GM23338 (cell line): ENCODE results near the gene SPDL1. TPM values are rescaled to one million over a fixed set of nuclear protein-coding genes. Genes with fewer than 3 reads are reported as not detected.

Experiments
- ATAC-seq: fragments of 200-7000 bp; cut with Tn5 transposase; 3 replicates; pipeline ENCODE4 v1.9.1; 2020
- DNase-seq: peaks from one replicate; pipeline ENCODE4 v3.0.0-alpha.2; 2015; ENCODE audit warnings: low spot score
- H2AFZ ChIP-seq: fragments of 200-600 bp; sonication (generic); 2 replicates; pipeline ENCODE4 v1.8.0; 2016; ENCODE audit warnings: antibody characterized with exemption, mild to moderate bottlenecking, moderate library complexity
- H3F3A ChIP-seq: fragments of 200-600 bp; sonication (generic); replicated peaks from 2 replicates; pipeline ENCODE4 v1.8.0; 2017; ENCODE audit warnings: antibody characterized with exemption, mixed run types, low read depth
- H3K27ac ChIP-seq: fragments of 200-600 bp; sonication (generic); 2 replicates; pipeline ENCODE4 v1.6.1; 2016; ENCODE audit warnings: low read depth
- H3K27me3 ChIP-seq: fragments of 200-600 bp; sonication (generic); 2 replicates; pipeline ENCODE4 v1.8.0; 2016; ENCODE audit warnings: mild to moderate bottlenecking, mixed run types, moderate library complexity; ENCODE audit not compliant: insufficient read depth
- H3K36me3 ChIP-seq: fragments of 200-600 bp; sonication (generic); 2 replicates; pipeline ENCODE4 v1.8.0; 2016; ENCODE audit warnings: mild to moderate bottlenecking; ENCODE audit not compliant: insufficient read depth
- H3K4me1 ChIP-seq: fragments of 200-600 bp; sonication (generic); 2 replicates; pipeline ENCODE4 v1.8.0; 2016; ENCODE audit warnings: mild to moderate bottlenecking, moderate library complexity; ENCODE audit not compliant: insufficient read depth
- H3K4me2 ChIP-seq: fragments of 200-600 bp; sonication (generic); 2 replicates; pipeline ENCODE4 v1.7.1; 2017; ENCODE audit warnings: mixed run types
- H3K4me3 ChIP-seq: fragments of 200-600 bp; sonication (generic); 2 replicates; pipeline ENCODE4 v1.6.1; 2016; ENCODE audit warnings: mixed run types
- H3K79me2 ChIP-seq: fragments of 200-600 bp; sonication (generic); replicated peaks from 2 replicates; pipeline ENCODE4 v1.8.0; 2017; ENCODE audit warnings: mild to moderate bottlenecking; ENCODE audit not compliant: insufficient read depth
- H3K9me2 ChIP-seq: fragments of 200-600 bp; sonication (generic); 2 replicates; pipeline ENCODE4 v1.8.0; 2017; ENCODE audit not compliant: insufficient read depth
- H4K20me1 ChIP-seq: fragments of 200-600 bp; sonication (generic); replicated peaks from 2 replicates; pipeline ENCODE4 v1.8.0; 2017; ENCODE audit warnings: mild to moderate bottlenecking; ENCODE audit not compliant: insufficient read depth
- H3K27ac Mint-ChIP-seq: 2 replicates; pipeline ENCODE4 v1.8.0; 2020; ENCODE audit warnings: inconsistent platforms, mild to moderate bottlenecking, moderate library complexity, mixed read lengths
- H3K27me3 Mint-ChIP-seq: 3 replicates; pipeline ENCODE4 v1.8.0; 2022; ENCODE audit warnings: low read depth, mild to moderate bottlenecking, moderate library complexity, mixed read lengths, inconsistent platforms; ENCODE audit not compliant: insufficient read depth, poor library complexity
- H3K36me3 Mint-ChIP-seq: 3 replicates; pipeline ENCODE4 v1.8.0; 2021; ENCODE audit warnings: low read depth, mild to moderate bottlenecking, inconsistent platforms, moderate library complexity, mixed read lengths
- H3K4me1 Mint-ChIP-seq: 3 replicates; pipeline ENCODE4 v1.8.0; 2020; ENCODE audit warnings: mild to moderate bottlenecking, inconsistent platforms, mixed read lengths
- H3K4me3 Mint-ChIP-seq: 3 replicates; pipeline ENCODE4 v1.8.0; 2021; ENCODE audit warnings: moderate library complexity, mild to moderate bottlenecking, inconsistent platforms, mixed read lengths
- H3K9me3 Mint-ChIP-seq: 3 replicates; pipeline ENCODE4 v1.8.0; 2020; ENCODE audit warnings: moderate library complexity, mild to moderate bottlenecking, inconsistent platforms, mixed read lengths
- EZH2phosphoT487 ChIP-seq: fragments of 200-600 bp; sonication (generic); IDR thresholded peaks from one replicate; pipeline ENCODE4 v1.8.1; 2018; ENCODE audit warnings: antibody characterized with exemption; ENCODE audit not compliant: unreplicated experiment
- POLR2AphosphoS5 ChIP-seq: IDR thresholded peaks from 2 replicates; pipeline ENCODE4 v1.6.1; 2016; ENCODE audit warnings: antibody characterized with exemption, low read depth
- REST ChIP-seq: IDR thresholded peaks from one replicate; pipeline ENCODE4 v1.6.1; 2018; ENCODE audit warnings: antibody characterized with exemption; ENCODE audit not compliant: unreplicated experiment
- STAT1 ChIP-seq: IDR thresholded peaks from one replicate; pipeline ENCODE4 v1.6.1; 2016; ENCODE audit warnings: antibody characterized with exemption; ENCODE audit not compliant: unreplicated experiment
- ZNF114 ChIP-seq: fragments of 250-450 bp; sonication (Bioruptor Pico); IDR thresholded peaks from 2 replicates; pipeline ENCODE4 v1.5.0; 2020; ENCODE audit warnings: mild to moderate bottlenecking, moderate library complexity
- ZNF331 ChIP-seq: fragments of 250-450 bp; sonication (Bioruptor Pico); IDR thresholded peaks from 2 replicates; pipeline ENCODE4 v1.5.0; 2020; ENCODE audit warnings: low read depth, mild to moderate bottlenecking, moderate library complexity
- ZNF462 ChIP-seq: fragments of 250-450 bp; sonication (Bioruptor Pico); IDR thresholded peaks from 2 replicates; pipeline ENCODE4 v1.5.0; 2020; ENCODE audit warnings: mild to moderate bottlenecking, moderate library complexity
- polyA plus RNA-seq: library from polyadenylated mRNA; unstranded; fragments of >200 nt; fragmentation: Nextera tagmentation; extraction: Ambion mirVana; gene quantifications from 2 replicates; pipeline ENCODE4 v1.2.1, GENCODE V29; 2016
- total RNA-seq: library from RNA; depleted of rRNA; stranded (reverse); fragments of >200 nt; shearing (Covaris generic); gene quantifications from 2 replicates; pipeline ENCODE4 v1.2.3, GENCODE V29; 2014
- TF ChIP-seq, protein P1 (sequence below): IDR thresholded peaks from 2 replicates; pipeline ENCODE4 v1.6.1; 2016; ENCODE audit warnings: antibody characterized with exemption
- TF ChIP-seq, protein P2 (sequence below), 2 experiments: fragments of 200-600 bp in 1 of 2; sonication (generic) in 1 of 2; conservative IDR thresholded peaks; 2 replicates each; pipeline versions ENCODE4 v1.5.1 to v1.6.1; 2016 to 2017; ENCODE audit warnings: antibody characterized with exemption in 2 of 2, low read depth in 2 of 2, mild to moderate bottlenecking in 2 of 2, moderate library complexity in 1 of 2

Gene SPDL1
- total and polyA plus RNA-seq, 2 experiments from 2014 or later = 76.9 to 79.6 TPM

DNA sequence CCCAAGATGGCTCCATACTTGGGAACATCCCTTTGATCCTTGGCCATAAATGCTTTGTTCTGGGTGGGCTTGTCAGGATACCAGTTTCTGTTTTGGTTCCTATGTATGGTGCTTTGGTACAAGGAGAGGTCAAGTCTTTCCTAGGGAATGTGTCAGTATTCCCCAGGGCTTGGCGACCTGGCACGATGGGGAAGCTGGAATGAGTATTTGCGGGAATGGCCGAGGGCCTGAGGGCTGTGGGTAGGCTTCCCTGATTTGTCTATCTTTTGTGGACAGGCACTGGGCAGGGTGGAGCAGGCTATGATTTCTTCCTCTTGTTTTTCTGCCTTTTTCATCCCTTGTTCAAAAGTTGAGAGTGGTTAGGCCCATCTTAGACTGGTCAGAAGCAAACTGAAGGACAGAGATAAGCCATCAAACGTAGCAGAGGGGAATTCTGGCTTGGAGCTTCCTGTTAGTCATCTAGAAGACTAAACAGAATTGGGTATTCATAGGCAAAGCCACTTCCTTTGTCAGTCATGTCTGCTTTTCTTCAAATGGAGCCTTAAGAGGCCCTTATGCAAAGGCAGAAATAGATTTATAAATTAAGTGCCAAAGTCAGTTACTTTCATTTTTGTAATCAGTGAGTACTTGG is 67.2 kb downstream of the SPDL1 start:
- ATAC-seq = no peak
- peaks cover 8% of the 10 kb centered on the region for H3K4me1 Mint-ChIP-seq
- H3K27me3 ChIP-seq = no peaks in the 10 kb centered on the region
- H3K27me3 Mint-ChIP-seq = no peaks in the 10 kb centered on the region
- H3F3A ChIP-seq = no peaks in the 10 kb centered on the region
- H3K79me2 ChIP-seq = no peaks in the 10 kb centered on the region
- H3K4me3 Mint-ChIP-seq = no peak overlapping the region
- H3K4me2 ChIP-seq = peak overlapping the region; percentile 26; the same call in 1 of the 2 replicates
- no peak overlapping the region for H3K4me3 ChIP-seq
- H3K36me3 Mint-ChIP-seq = no peaks in the 10 kb centered on the region
- TF ChIP-seq POLR2AphosphoS5 (no peak), ZNF331 (CRISPR knock-in tag) (no peak), ZNF462 (no peak), STAT1 (no peak), ZNF114 (CRISPR knock-in tag) (no peak), EZH2phosphoT487 (no peak), REST (no peak)
- TF ChIP-seq, protein P1, sequence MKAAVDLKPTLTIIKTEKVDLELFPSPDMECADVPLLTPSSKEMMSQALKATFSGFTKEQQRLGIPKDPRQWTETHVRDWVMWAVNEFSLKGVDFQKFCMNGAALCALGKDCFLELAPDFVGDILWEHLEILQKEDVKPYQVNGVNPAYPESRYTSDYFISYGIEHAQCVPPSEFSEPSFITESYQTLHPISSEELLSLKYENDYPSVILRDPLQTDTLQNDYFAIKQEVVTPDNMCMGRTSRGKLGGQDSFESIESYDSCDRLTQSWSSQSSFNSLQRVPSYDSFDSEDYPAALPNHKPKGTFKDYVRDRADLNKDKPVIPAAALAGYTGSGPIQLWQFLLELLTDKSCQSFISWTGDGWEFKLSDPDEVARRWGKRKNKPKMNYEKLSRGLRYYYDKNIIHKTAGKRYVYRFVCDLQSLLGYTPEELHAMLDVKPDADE = no peak
- TF ChIP-seq, protein P2, sequence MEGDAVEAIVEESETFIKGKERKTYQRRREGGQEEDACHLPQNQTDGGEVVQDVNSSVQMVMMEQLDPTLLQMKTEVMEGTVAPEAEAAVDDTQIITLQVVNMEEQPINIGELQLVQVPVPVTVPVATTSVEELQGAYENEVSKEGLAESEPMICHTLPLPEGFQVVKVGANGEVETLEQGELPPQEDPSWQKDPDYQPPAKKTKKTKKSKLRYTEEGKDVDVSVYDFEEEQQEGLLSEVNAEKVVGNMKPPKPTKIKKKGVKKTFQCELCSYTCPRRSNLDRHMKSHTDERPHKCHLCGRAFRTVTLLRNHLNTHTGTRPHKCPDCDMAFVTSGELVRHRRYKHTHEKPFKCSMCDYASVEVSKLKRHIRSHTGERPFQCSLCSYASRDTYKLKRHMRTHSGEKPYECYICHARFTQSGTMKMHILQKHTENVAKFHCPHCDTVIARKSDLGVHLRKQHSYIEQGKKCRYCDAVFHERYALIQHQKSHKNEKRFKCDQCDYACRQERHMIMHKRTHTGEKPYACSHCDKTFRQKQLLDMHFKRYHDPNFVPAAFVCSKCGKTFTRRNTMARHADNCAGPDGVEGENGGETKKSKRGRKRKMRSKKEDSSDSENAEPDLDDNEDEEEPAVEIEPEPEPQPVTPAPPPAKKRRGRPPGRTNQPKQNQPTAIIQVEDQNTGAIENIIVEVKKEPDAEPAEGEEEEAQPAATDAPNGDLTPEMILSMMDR (conservative IDR thresholded peaks at IDR 0.05; ENCODE audit: low read depth in 2 of 2) = no peak
- peak overlapping the region; percentile 8; the same call in 1 of the 2 replicates for H3K27ac Mint-ChIP-seq
- peaks cover 7% of the 10 kb centered on the region; the same call in 1 of the 2 replicates for H3K4me1 ChIP-seq
- DNase-seq = no peak
- H4K20me1 ChIP-seq = no peaks in the 10 kb centered on the region
- H3K9me3 Mint-ChIP-seq = no peaks in the 10 kb centered on the region
- no peak overlapping the region for H3K27ac ChIP-seq
- peaks cover 6% of the 10 kb centered on the region; the same call in 1 of the 2 replicates for H3K9me2 ChIP-seq
- H2AFZ ChIP-seq = no peak overlapping the region
- no peaks in the 10 kb centered on the region for H3K36me3 ChIP-seq
